ENCODE results near the gene DIS3L2. TPM values are rescaled to one million over a fixed set of nuclear protein-coding genes. Genes with fewer than 3 reads are reported as not detected.

DIS3L2 gene
- total RNA-seq, 1 donor from 2014 or later, result 17.1 TPM

DNA sequence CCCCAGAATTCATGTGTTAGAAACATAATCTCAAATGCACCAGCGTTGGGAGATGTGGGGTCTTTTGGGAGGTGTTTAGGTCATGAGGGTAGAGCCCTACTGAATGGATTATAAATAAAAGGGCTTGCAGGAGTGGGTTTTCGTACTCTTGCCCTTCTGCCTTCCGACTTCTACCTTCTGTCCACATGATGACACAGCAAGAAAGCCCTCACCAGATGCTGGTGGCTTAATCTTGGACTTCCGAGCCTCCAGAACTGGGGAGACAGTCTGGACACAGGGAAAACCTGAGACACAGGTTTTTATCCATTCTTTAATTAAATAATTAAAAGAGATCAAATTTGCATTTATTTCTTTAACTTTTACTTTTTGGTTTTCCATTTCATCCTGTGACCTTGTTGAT is 87.8 kb downstream of the DIS3L2 start:
- DNase-seq (ENCODE audit: low read depth, low spot score), result no peak

DNA sequence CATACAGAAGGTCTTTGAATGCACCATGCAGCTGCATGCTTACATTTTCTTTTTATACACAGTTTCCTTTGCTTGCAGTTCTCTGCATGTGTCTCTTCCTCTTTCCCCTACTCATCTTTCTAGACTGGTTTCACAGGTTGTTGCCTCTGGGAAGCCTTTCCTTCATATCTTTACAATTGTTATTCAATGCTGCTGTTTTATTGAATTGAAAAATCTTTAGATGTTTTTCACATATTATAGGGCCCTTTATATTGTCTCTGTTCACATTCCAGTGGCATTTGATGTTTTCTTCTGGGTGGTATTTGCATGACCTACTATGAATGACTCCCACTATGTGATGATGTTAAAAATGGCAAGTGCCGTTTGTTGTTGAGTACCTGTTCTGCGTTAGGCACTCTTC is 91.1 kb downstream of the DIS3L2 start:
- DNase-seq (ENCODE audit: low read depth, low spot score), result no peak

DNA sequence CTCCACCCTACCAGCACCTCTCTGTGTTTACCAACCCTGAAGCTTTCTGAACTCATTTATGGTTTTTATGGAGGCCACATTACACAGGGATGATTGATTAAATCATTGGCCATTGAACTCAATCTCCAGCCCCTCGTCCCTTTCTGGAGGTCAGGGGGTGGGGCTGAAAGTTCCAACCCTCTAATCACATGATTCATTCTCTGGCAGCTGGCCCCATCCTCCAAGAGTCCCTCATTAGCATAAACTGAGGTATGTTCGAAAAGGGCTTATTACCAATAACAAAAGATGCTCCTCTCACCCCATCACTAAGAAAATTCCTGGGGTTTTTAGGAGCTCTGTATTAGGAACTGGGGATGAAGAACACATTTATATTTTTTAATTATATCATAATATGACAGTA is 92.3 kb downstream of the DIS3L2 start:
- no peak for DNase-seq (ENCODE audit: low read depth, low spot score)

DNA sequence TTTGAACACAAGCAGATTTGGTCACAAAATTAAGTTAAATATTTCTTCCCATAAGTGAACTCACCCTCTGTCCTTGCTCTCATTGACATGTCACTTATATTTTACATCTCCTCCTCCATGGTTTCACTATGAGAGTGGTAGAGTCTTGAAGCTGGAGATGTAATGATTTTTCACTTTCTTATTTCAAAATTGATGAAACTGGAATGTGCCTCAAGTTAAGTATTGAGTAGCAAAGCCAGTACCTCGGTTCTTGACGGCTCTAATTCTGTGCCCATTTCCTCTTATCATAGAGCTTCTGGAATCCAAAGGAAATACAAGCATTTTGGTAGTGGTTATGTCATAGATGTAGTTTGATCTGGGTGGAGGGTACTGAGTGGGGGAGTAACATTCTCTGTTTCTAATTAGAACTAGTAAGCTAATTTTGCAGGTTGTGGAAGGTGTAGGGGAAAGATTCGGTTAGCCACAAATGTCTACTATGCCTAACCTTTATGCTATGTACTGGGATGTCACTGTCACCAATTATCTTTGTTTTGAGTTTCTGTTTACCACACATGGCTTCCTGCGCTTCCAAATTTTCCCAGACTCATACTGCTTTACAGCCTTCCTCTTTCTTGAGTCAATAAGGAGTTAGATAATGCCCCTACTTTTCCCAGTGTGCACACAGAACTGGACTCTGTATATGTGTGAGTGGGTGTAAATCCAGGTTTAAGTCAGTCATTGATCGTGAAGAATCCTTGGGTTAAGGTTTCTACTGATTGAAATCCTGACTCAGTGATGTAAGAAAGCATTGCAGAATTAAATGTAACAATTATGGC is 96.8 kb downstream of the DIS3L2 start:
- no peak for DNase-seq (ENCODE audit: low read depth, low spot score)

DNA sequence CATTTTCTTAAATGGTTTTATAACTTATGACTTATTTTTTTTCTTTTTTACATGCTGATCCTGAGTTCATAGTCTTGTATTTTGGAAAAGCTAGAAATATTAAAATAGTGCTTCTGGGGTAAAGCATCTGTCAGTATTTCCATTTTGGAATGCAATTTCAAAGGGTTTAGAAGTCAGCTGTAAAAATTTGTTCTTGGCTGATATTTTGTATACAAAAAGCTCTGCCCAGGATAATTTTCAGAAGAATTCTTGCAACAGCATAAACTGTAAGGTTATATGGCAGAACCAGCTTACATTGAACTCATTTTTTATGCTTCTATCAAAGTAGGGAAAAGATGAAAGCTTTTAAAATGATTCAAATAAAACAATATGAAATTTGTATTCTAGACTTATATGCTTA is 97.4 kb downstream of the DIS3L2 start:
- DNase-seq (ENCODE audit: low read depth, low spot score), result no peak

DNA sequence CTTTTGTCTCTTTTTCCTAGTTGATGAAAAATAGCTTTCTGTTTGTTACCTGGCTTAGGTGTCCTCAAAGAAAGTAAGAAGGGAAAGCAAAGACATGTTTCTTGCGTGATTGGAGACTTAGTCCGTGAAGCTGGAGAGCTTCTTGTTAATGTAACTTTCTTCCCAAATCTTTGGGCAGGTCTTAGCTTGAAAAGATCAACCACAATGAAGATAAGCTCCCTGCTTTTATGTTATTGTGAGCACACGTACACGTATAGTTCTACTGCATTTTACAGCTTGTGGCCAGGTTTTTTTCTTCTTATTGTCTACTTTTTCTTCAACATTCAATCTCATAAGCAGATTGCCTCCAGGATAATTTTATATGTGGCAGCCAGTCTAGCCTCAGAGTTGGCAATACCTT is 99.8 kb downstream of the DIS3L2 start:
- DNase-seq (ENCODE audit: low read depth, low spot score), result no peak

DNA sequence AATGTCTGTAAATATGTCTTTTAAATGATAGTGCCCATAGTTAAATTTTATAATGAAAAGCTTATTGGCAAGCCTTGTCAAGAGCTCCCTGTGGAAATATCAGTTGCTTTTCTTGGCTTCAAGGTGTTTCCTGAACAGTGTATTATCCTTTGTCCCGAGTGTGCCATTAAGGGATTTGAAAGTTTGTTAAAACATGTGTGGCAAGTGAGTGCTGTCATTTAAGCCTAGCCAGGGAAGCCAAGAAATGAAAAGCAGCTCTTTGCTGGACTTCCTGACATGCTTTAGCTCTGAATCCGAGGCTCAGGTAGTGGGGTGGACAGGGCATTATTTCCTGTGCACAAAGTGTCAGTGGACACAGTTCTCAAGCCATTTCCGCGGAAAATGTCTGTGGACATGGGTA is 111.5 kb downstream of the DIS3L2 start:
- peak; percentile 45 for DNase-seq (ENCODE audit: low read depth, low spot score)

DNA sequence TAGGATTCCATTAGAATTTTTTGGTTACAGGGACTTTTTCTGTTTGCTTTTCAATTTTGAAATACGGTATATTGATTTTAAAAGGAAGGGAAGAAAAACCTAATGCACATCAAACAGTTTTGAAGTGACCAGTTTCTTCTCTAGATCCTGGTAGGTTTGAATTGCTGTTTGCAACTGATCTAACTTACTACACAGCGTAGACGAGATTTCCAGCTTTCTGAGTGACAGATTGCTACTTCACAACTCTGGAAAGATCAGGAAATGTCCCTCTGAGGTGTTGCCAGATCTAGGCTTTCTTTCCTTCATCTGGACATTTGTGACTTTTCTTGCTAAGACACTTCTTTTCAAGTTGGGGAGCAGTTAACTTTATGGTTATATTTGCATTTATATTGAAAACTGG is 112.2 kb downstream of the DIS3L2 start:
- no peak for DNase-seq (ENCODE audit: low read depth, low spot score)

DNA sequence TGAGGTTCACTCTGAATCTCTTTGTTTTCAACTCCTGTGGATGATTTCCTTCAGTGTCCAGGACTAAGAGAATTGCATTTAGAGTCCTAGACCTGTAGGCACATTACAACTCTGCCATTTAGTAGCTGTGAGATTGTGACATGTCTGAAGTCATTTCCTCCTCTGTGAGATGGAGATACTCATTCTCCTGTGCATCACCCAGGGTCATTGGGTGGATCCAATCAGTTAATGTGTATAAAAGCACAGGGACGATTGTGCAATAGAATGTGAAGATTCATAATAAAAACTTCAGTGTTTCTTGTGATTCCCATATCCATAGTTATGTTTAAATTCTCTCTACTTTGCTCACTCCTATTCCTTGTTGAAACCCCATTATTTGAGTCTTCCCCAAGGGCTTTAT is 113.6 kb downstream of the DIS3L2 start:
- no peak for DNase-seq (ENCODE audit: low read depth, low spot score)

DNA sequence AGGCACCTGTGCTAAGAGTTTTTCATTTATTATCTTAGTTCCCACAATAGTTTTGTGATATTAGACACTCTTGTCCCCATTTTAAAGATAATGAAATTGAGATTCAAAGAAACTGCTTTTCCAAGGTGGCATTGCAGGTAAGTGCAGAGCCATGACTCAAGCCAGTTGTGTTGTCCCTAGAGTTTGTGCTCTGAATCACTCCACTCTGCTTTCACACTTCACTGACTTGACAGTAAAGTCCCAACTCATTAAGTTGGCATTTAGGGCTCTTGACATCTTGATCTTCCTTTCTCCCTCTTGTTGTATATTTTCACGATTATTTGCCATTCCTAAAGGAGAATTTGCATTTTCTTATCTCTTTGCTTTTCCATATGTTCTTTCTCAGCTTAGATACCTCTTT is 114.3 kb downstream of the DIS3L2 start:
- no peak for DNase-seq (ENCODE audit: low read depth, low spot score)

DNA sequence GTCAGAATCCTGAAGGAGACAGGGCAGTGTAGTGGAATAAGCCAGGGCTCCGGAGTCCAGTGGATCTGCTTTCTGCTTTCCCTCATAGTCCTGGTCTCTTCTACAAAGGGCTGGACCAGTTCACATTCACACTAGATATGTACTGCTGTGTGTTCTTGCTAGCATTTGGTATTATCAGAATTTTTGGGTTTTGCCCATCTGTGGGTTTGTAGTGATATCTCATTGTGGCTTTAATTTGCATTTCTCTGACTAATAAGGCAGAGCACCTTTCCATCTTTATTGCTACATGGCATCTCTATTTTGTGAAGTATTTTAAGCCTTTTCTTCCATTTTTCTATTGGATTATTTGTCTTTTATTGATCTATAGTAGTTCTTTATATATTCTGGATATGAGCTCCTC is 114.8 kb downstream of the DIS3L2 start:
- no peak for DNase-seq (ENCODE audit: low read depth, low spot score)

DNA sequence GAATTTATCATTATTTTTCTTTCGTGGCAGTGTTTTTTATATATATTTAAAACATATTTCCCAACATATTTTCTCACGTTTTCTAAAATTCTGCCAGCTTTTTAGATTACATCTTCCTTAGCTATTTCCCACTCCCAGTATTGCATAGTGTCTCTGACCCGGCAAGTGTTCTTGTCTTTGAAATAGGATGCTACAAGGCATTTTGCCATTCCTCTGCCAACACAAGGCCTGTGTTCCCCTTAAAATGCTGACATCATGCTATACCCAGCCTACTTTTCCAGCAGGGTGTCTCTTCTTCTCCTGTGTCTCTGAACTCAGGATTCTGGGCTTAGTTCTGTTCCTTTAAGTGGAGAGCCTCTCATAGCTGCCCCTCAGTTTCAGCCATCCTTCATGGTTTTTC is 115.2 kb downstream of the DIS3L2 start:
- DNase-seq (ENCODE audit: low read depth, low spot score), result no peak

DNA sequence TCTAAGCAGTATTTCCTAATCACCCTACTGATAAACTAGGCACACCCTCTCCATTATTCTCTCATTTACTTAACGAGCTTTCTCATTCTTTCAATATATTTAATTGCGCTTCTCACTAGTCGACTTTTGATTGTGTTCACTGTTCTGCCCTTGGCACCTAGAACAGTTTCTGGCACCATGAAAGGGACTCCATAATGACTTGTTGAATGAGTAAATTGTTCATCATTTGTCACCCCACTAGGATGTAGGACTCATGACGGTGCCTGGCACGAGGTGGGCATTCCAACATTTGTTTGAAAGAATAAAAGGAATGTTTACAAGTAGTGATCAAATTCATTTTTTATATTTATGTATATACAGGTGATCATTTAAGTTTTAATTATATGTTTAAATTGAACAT is 123.7 kb downstream of the DIS3L2 start:
- no peak for DNase-seq (ENCODE audit: low read depth, low spot score)

DNA sequence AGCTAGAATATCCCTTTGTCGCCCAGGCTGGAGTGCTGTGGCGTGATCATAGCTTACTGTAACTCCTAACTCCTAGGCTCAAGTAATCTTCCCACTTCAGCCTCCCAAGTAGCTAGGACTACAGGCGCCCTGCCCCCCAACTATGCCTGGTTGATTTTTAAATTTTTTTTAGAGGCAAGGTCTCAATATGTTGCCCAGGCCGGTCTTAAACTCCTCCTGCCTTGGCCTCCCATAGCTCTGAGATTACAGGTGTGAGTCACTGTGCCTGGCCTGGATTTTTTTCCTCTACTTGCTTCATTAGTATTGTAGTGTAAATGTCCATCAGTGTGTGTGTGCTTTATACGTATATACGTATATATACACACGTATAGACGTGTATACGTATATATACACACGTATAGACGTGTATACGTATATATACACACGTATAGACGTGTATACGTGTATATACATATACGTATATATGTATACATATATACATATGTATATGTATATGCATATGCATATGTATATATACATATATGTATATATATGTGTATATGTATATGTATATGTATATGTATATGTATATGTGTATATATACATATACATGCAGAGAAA is 124.4 kb downstream of the DIS3L2 start:
- DNase-seq (ENCODE audit: low read depth, low spot score), result no peak

DNA sequence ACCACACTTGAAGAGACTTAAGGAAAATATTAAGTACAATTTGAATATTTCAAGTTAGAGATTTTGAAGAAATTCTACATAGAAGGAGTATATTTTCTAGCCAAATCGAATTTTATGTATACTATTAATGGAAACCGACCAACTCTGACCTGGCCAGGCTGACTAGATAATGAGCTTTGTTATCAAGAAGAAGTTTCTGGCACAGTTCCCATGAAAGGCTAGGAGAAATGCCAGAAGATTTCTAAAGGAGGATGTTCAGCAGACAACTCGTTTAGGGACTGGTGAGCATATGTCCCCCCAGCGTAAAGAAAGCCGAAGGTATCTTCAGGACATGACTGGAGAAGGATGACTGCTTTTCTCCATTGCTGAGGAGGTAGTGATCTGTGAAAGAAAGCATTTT is 127.3 kb downstream of the DIS3L2 start:
- DNase-seq (ENCODE audit: low read depth, low spot score), result no peak

DNA sequence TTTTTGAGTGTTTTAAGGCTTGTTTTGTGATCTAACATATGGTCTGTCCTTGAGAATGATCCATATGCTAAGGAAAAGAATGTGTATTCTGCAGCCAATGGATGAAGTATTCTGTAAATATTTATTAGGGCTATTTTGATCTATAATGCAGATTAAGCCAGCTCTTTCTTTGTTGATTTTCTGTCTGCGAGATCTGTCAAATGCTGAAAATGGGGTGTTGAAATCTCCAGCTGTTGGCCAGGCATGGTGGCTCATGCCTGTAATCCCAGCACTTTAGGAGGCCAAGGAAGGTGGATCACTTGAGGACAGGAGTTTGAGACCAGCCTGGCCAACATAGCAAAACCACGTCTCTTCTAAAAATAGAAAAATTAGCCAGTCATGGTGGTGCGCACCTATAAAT is 132.7 kb downstream of the DIS3L2 start:
- no peak for DNase-seq (ENCODE audit: low read depth, low spot score)

DNA sequence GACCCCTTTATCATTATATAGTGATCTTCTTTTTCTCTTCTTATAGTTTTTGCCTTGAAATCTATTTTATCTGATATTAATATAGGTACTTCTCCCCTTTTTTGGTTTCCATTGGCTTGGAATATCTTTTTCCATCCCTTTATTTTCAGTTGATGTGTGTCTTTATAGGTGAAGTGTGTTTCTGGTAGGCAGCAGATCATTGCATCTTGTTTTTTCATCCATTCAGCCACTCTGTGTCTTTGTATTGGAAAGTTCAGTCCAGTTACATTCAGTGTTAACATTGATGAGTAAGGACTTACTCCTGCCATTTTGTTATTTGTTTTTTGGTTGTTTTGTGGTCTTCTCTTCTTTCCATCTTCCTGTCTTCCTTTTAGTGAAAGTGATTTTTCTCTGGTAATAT is 133.4 kb downstream of the DIS3L2 start:
- DNase-seq (ENCODE audit: low read depth, low spot score), result no peak

DNA sequence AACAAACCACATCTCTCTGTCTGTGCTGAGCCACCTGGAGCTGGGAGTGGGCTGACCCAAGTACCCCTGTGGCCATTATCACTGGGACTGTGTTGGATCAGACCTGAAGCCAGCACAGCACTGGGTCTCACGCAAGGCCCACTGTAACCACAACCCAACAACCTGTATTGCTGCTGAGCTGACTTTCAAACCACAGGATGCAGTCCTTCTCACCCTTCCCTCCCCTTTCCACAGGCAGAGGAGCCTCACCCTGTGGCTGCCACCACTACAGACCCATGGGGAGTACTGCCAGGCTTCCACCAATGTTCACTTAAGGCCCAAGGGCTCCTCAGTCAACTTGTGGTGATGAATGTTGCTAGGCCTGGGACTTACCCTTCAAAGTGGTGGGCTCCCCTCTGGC is 135.7 kb downstream of the DIS3L2 start:
- DNase-seq (ENCODE audit: low read depth, low spot score), result no peak

DNA sequence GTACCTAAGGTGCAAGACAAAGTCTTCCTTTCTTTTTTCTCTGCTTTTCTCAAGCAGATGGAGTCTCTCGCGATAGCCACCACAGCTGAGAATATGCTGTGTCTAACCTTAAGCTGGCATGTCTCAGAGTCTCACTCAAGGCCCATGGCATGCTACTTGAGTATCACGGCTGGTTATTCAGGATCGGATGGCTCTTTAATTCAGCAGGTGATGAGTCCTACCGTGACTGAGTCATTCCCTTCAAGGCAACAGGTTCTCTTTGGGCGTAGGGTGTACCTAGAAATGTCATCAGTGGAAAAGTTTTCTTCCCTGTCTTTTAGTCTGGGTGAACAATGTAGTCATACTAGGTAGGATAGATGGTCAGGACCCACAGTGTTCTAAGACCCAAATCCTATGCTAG is 136.2 kb downstream of the DIS3L2 start:
- DNase-seq (ENCODE audit: low read depth, low spot score), result no peak

DNA sequence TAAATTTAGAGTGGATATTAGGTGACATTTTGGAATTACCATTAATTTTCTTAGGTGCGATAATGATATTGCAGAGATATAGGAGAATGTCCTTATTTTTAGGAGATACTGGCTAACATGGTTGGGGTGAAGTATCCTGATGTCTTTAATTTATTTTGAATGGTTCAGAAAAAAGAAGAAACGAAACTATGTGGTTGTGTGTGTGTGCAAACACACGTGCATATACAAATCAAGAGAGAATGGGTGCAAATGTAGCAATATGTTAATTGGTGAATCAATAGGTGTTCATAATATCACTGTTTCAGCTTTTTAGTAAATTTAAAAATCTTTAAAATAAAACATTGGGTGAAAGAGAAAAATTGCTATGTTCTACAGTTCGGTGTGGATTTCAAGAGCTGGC is 140.9 kb downstream of the DIS3L2 start:
- no peak for DNase-seq (ENCODE audit: low read depth, low spot score)

DNA sequence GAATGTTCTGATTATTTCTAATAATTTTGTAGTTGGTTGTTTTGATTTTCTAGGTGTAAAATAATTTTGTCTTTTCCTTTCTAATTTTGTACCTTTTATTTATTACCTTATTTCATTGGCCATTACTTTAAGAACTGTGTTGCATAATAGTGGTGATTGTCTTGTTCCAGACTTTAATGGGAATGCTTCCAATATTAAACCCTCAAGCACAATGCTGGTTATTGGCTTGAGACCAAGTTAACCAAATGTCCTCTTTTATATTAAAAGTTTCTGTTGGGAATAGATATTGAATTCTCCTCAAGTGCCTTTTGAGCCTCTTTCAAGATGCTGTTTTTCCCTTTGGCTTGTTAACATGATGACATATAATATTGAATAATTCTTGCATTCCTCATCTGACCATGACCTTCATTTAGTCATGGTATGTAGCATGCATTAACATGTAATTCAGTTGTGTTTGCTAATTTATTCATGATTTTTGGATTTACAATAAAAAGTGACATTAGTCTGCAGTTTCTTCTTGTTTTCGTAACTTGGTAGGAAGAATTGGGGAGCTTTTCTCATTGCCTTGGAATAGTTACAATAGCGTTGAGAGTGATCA is 141.7 kb downstream of the DIS3L2 start:
- DNase-seq (ENCODE audit: low read depth, low spot score), result no peak

DNA sequence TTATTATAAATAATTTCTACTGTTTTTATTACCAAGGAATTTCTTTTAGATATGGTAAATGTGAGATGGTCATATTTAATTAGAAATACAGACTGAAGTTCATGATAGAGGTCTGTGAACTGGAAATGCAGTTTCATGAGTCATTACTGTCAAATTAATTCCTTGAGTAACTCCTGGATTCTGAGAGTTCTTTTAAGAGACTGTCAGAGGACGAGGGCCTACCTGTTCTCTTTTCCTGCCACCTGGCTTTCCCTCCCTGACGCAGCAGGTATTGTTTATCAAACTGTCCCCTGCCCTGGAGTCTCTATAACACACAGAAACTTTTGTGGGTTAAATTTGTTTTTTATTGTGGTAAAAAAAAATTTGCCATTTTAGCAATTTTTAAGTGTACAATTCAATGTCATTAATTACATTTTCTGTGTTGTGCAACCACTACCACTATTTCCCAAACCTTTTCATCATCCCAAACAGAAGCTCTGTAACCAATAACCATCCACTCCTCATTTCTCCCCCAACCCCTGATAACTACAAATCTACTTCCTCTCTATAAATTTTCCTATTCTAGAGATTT is 142.6 kb downstream of the DIS3L2 start:
- DNase-seq (ENCODE audit: low read depth, low spot score), result no peak

DNA sequence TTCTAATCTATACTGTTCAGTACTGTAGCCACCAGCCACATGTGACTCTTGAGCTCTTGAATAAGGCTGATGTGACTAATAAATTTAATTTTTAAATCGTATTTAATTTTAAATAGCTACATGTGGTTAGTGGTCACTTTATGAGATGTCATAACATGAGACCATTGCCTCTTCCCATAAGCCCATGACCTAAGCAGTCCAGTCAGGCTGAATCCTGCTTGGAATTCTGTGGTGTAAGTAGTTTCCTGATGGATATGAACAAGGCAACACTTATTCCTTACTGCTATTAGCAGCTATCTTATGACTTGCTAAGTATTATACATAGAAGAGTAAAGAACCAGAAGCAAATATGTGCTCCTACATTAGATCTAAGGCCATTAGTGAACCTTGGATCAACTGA is 150.0 kb downstream of the DIS3L2 start:
- DNase-seq (ENCODE audit: low read depth, low spot score), result no peak

Data from pulmonary artery endothelial cell (primary cell).